ENCODE results near the gene ZCCHC2. TPM values are rescaled to one million over a fixed set of nuclear protein-coding genes. Genes with fewer than 3 reads are reported as not detected.
A peak's percentile ranks its signal among the peaks of the same experiment; 100 is the strongest.

Gene ZCCHC2
- total RNA-seq: 10 to 100 TPM; 35.6 to 54.5 (median 37.2) TPM

- Histone ChIP-seq H3K4me3 (peak within 1 kb of the TSS; percentile 76 to 89 (median 85)), H3K9me3 (no peaks in the 10 kb centered on the region), H3K27me3 (no peaks in the 10 kb centered on the region), H3K36me3 (no peaks in the 10 kb centered on the region), H3K27ac (peak within 1 kb of the TSS; percentile 95 to 100 (median 96)), H3K4me1 (peaks cover 0 to 21% (median 7%) of the 10 kb centered on the region in 4 donors)
- peak; percentile 96 to 100 (median 99) for DNase-seq
- TF ChIP-seq CTCF (IDR thresholded peaks at IDR 0.05): no peak
- peak; percentile 66 to 94 for TF ChIP-seq POLR2A (IDR thresholded peaks at IDR 0.05)
Measured at GRCh38 chr18:62522504-62523254, at the start of gene ZCCHC2. ZCCHC2 (plus strand) TSS chr18:62523025; CDS start chr18:62523425, 400 bp downstream.

GRCh38 chr18:62479574-62479973, 43.3 kb upstream of the ZCCHC2 start:
- Histone ChIP-seq H3K36me3 (no peaks in the 10 kb centered on the region), H3K27ac (no peak overlapping the region), H3K9me3 (peaks cover 0 to 10% (median 0%) of the 10 kb centered on the region in 4 donors), H3K4me3 (no peak overlapping the region), H3K27me3 (no peaks in the 10 kb centered on the region), H3K4me1 (no peaks in the 10 kb centered on the region)
- TF ChIP-seq CTCF (IDR thresholded peaks at IDR 0.05) (no peak), POLR2A (IDR thresholded peaks at IDR 0.05) (no peak)
- DNase-seq: no peak

GRCh38 chr18:62480927-62481326, 41.9 kb upstream of the ZCCHC2 start:
- H3K4me3 ChIP-seq: no peak overlapping the region
- no peaks in the 10 kb centered on the region for H3K27me3 ChIP-seq
- no peaks in the 10 kb centered on the region for H3K36me3 ChIP-seq
- DNase-seq: no peak
- H3K27ac ChIP-seq: no peak overlapping the region
- TF ChIP-seq CTCF (IDR thresholded peaks at IDR 0.05) (no peak), POLR2A (IDR thresholded peaks at IDR 0.05) (no peak)
- H3K9me3 ChIP-seq: peaks cover 0 to 10% (median 0%) of the 10 kb centered on the region in 4 donors
- peaks cover 0 to 4% (median 0%) of the 10 kb centered on the region in 4 donors for H3K4me1 ChIP-seq

GRCh38 chr18:62484941-62485340, 37.9 kb upstream of the ZCCHC2 start:
- DNase-seq: no peak
- Histone ChIP-seq H3K4me3 (no peak overlapping the region), H3K9me3 (peaks cover 0 to 10% (median 0%) of the 10 kb centered on the region in 4 donors), H3K27ac (no peak overlapping the region), H3K36me3 (no peaks in the 10 kb centered on the region), H3K4me1 (peaks cover 0 to 11% (median 0%) of the 10 kb centered on the region in 4 donors), H3K27me3 (no peaks in the 10 kb centered on the region)
- TF ChIP-seq CTCF (IDR thresholded peaks at IDR 0.05): no peak
- no peak for TF ChIP-seq POLR2A (IDR thresholded peaks at IDR 0.05)

- no peak for TF ChIP-seq CTCF (IDR thresholded peaks at IDR 0.05)
- no peak for TF ChIP-seq POLR2A (IDR thresholded peaks at IDR 0.05)
- no peak overlapping the region for H3K4me3 ChIP-seq
Measured at GRCh38 chr18:62485684-62486083, 37.1 kb upstream of the ZCCHC2 start.

More at GRCh38 chr18:62485684-62486083, 37.1 kb upstream of the ZCCHC2 start:
- no peaks in the 10 kb centered on the region for H3K27me3 ChIP-seq
- no peaks in the 10 kb centered on the region for H3K36me3 ChIP-seq
- peak overlapping the region in 2 of 4 donors; percentile 10 to 15 for H3K27ac ChIP-seq
- peaks cover 0 to 16% (median 0%) of the 10 kb centered on the region in 4 donors for H3K4me1 ChIP-seq
- H3K9me3 ChIP-seq: peaks cover 0 to 3% (median 0%) of the 10 kb centered on the region in 4 donors
- DNase-seq: peak in 1 of 3 donors; percentile 66

All from Peyer's patch (tissue), 4 donors.